OCI-LY1 (cell line): Measurements from ENCODE around the gene ZCCHC17.
"Not testable (repeated sequence)": the region's sequence is repeated elsewhere in the genome, so short reads cannot be mapped to it uniquely, and the experiment has no call there.

ENCODE experiments used
- CTCF ChIP-seq: fragments of 200-600 bp; sonication (generic), shearing (Covaris generic); IDR thresholded peaks from 2 replicates; pipeline ENCODE4 v1.5.1; 2017; ENCODE audit warnings: mild to moderate bottlenecking, antibody characterized with exemption, low read length, moderate library complexity, mixed read lengths
- EZH2 ChIP-seq: fragments of 200-600 bp; sonication (generic), shearing (Covaris generic); IDR thresholded peaks from 2 replicates; pipeline ENCODE4 v1.8.0; 2017; ENCODE audit warnings: borderline replicate concordance, mixed run types, mild to moderate bottlenecking, antibody characterized with exemption, low read length, moderate library complexity, mixed read lengths

GRCh38 chr1:31386576-31387243 lies 89.9 kb downstream of the ZCCHC17 start:
- TF ChIP-seq CTCF, EZH2: not testable (repeated sequence)
